ENCODE data around the gene ALOX5AP. TPM values are rescaled to one million over a fixed set of nuclear protein-coding genes. Genes with fewer than 3 reads are reported as not detected.
A peak's percentile ranks its signal among the peaks of the same experiment; 100 is the strongest.
"Not testable (repeated sequence)": the region's sequence is repeated elsewhere in the genome, so short reads cannot be mapped to it uniquely, and the experiment has no call there.

ALOX5AP gene
- total RNA-seq, 1 donor from 2014 or later: 3.1 TPM

DNA sequence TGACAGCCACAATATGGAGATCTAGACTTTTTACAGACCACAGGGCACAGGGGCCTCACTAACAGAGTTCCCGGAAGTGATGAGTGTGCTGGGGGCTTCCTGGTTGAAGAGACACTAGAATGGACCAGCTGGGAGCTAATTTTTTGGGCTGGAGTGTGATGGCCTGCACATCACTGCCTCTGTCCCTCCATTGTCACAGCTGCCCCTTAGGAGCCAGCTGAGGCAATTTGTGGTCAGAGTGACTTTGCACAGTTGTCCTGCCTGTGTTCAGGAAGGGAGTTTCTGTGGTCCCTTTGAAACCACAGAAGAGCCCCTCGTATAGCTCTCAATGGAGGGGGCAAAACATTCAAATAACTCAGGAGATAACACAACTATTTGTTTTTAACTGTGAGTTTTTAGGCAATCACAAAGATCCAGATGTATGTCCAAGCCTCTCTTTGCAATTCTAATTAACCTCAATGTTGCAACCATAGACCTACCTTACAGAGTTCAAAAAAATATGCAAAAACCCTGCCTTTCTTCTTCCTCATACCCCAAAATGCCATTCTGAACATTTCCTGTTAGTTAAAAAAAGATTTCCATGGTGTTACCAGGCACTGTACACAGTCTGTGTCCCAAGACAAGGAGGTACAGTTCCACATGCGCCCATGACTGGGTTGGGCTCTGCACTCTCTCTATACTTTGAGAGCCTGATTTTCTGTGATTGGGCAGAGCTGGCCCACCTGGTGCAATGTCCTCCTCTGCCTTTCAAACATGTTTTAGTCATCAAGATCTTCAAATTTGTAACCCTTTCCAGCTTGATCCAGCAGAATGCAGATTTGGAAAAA is 2.4 kb downstream of the ALOX5AP start:
- peak; percentile 30 for ATAC-seq

DNA sequence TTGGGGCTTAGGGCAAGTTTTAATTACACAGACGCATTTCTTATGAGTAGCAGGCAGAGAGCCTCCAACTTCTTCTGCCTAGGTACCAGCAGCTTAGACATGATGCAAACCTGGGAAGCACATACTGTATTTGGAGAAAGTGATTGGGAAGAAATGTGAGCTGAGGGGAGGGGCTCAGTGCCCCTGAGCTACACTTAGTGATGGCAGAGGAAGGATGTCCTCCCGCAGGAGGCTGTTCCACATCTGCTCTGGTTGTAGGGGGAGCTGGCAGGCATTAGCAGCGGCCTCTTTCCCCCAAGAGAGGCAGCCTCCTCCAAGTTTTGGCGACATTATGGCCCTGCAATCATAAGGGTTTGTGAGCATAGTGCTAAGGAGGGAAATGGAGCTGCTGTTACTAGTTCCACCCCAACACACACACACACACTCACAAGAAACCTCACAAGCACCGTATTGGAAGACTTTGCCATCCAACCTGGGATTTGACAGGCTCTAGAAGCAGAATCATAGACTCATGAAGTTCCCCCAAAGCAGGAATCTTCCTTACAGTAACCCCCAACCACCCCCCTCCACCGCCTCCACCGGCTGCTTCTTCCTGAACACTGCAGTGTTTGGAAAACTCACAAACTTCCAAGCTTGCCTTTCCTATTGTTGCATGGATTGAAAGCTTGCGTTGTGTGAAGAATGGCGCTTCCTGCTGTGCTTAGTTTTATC is 3.3 kb downstream of the ALOX5AP start:
- no peak for ATAC-seq

DNA sequence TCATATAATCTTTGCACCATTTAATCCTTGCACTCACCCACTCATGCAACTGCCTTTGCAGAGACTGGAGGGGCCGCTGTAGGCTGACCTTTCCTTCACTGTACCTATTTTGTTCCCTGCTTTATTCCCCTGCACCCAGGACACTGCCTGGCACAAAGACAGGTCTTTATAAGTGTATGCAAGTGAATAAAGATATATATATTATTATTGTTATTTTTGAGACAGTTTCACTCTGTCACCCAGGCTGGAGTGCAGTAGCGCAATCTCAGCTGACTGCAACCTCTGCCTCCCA is 3.8 kb downstream of the ALOX5AP start:
- no peak for ATAC-seq

DNA sequence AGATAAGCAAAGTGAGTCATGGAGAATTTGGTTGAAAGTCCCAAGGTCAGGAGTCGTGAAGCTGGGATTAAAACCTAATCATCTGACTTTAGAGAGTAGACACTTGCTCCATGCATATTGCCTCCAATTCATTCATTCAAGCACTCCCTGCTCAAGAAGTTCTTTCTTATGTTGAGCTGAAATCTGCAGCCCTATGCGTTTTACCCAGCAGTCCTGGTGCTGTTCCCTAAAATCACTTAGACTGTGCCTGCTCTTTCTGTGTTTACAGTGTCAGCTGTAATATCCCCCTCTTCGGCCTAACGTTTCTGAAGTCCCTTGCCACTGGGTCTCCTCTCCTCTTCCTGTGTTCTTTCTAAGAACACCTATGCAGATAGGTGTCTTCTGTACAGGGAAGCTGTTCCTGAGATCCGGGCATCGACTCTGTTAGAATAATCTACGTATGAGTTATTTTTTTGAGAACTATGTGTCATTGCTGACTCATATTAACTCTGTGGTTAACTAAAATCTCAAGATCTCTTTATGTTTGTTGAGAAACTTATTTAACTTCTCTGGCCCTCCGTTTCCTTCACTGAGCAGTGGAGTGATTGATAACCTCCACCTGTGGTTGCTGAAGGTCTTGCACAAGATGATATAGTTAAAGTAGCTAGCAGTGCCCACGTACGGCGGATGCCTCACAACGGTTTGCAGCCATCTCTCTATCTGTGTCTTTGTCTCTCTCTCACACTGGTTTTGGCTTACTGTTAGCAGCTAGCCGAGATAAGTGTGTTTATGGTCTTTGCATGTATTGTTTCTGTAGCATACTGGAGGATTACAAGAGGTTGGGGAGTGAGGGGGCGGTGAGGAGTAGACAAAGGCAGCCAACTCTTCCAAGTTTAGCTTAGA is 4.7 kb downstream of the ALOX5AP start:
- ATAC-seq: peak; percentile 54

DNA sequence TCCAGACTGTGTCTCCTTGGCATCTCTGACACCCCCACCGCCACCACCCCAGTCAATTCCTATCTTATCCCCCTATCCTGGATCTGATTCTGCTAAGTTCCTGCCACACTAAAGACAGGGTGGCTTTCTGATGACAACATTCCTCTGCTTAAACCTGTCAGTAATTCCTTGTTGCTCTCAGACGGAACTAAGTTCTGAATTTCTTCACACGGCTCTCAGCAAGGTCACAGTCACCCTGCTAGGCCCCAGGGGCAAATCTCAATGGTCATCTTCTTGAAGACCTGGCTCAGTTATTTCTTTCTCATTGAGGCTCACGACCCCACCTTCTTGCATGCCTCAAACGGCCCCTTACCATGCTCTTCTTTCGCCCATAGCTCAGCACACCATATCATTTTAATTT is 7.6 kb downstream of the ALOX5AP start:
- no peak for ATAC-seq

DNA sequence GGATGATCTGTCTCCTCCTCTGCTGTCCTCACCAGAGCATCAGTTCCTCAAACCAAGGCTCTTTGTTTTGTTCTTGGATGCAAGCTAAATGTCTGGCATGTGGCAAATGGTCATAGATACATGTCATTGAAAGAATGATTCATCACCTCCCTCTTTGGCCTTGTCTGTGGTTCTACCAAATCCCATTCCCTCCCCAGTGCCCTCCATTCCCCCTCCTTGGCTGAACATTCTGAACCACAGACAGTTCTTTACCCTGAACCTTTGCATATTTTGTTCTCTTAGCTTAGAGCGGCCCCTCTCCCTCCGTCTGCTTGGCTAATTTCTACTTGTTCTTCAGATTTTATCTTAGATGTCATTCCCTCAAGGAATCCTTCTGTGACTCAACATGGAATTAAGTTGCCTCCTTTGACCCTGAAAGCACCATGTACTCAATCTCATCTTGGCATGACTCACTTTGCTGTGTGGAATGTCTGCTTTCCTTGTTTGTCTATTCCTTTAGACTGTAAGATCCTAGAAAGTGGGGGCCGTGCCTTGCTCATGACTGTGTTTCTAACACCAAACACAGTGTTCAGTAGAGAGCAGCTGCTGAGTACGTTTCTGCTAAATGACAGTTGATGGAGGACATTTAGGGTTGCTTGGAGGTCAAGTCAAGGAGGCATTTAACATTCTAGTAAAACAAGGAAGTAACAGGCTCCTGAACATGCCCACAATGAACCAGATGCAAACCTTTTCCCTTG is 8.1 kb downstream of the ALOX5AP start:
- peak; percentile 56 for ATAC-seq

DNA sequence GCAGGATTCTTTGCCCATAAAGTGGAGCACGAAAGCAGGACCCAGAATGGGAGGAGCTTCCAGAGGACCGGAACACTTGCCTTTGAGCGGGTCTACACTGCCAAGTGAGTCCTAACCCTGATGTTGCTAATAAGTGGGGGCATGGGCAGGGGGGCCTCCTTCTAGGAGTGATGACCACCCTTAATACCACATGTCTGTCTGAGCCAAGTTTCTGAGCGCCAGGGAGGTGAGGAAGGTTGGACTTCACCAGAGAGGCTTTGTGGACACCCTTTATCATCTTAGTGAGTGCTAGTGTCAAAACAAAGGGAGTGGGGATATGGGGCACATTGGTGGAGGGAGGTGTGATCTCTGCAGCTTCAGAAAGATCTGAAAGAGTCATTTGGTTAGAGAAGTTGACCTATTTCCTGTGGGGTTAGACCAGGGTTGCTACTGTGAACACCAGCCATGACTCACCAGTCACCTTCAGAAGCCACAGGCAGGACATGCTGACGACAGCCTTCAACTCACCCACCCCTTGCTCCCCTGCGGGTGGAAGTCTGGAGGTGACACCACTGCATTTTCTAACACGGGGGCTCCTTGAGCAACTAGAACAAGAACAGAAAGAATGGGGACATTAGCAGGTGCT is 8.8 kb downstream of the ALOX5AP start:
- peak; percentile 80 for ATAC-seq

DNA sequence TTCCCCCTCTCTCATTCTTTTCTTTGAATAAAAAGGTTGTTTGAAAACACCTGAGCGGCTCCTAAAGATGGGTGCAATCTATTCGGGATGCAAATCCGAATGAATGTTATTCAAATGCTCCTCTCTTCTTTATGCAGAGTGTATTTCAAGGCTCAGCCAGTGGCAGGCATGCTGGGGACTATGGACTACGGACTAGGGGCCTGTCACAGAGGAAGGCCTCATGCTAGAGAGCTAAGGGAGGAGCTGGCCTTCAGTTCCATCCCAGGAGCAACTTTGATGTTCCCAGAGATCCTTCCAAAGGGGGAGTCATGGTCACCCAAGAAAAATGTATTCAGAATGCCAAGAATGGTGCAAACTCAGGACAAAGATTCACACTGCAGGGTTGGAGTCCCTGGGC is 9.3 kb downstream of the ALOX5AP start:
- ATAC-seq: no peak

DNA sequence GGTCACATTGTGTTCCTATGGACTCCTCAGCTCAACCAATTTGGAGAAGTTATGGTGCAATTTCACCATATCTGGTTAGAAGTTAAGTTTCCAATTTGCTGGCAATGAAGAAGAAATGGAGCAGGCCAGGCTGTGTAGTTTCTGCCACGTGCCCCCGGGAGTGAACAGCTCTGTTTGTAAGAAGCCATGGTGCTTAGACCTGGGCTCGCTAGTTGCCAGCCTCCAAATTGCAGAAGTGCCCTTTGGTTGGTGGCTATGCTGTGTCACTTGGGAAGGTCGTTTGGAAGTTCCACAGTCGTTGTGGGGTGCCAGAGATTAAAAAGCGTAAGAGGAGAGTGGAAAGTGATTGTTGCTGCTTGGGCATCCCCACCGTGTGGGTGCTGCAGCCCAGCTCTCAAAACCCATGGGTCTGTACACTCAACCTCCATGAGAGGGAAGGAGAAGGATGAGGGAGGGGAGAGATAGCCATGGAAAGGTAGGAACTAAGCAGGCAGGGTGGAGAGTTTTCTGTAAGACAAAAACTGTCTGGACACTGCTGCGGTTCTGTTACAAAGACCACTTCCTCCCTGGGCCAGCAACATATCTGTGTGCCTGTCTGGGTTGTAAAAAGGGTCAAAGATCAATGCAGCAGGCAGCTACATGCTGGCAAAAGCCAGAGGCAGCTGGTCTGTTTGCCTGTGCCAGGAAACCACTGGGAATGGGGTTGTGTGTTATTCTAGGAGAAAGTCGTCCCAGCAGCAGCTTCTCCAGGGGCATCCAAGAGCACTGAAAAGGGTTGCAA is 10.8 kb downstream of the ALOX5AP start:
- ATAC-seq: no peak

DNA sequence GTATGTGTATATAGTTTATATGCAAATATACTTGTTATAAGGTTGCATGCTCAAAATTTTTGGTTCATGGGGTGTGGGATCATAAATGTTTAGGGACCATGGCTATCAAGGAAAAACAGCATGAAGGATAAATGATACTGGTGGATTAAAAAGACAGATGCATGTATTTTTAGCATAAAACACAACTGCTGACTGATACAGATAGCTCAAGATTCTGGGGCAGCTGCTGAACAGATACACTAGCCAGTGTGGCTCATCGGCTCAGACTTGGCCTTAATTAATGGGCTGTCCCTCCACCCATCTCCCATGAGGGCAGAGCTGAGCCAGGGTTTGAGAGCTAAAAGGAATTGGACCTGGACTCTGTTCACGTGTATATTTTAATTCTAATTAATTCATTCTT is 11.4 kb downstream of the ALOX5AP start:
- no peak for ATAC-seq

DNA sequence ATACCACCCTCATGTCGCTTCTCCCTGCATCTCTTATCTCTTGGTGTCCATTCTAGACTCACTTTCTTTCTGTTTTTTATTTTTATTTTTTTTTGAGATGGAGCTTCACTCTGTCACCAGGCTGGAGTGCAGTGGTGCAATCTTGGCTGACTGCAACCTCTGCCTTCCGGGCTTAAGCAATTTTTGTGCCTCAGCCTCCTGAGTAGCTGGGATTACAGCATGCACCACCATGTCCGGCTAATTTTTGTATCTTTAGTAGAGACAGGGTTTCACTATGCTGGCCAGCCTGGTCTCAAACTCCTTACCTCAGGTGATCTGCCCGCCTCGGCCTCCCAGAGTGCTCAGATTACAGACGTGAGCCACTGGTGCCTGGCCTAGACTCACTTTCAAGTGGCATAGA is 12.5 kb downstream of the ALOX5AP start:
- ATAC-seq: not testable (repeated sequence)

DNA sequence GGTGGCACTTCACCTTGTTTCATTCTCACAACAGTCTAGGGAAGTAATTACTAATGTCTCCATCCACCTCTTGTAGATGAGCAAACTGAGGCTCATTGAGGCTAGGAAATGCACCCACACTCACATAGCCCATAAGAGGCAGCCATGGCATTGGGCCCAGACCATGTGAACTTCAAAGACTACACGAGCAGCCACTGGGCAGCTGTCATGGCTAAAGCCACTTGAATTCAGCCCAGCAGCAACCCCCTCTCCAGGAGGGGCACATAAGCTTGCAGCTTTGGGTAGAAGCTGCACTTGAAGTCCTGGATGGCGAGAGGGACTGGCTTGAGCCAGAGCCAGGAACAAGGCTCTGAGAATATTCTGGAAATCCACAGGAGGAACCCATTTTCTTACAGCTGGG is 13.4 kb downstream of the ALOX5AP start:
- no peak for ATAC-seq

DNA sequence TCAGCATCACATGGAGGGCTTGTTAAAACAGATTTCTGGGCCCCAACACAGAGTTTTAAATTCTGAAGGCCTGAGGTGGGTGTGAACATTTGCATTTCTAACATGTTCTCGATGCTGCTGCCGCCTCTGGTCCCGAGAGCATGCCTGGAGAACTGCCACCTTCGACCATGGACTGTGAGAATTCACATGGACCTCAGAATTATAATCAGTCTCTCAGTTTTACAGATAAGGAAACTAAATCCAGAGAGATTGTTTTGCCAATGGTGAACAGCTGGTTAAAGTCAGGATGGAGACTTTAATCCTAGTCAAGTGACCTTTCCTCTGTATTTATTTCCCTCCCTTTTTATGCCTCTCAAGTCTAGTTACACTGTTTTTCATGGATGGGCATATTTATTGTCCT is 14.7 kb downstream of the ALOX5AP start:
- ATAC-seq: no peak

DNA sequence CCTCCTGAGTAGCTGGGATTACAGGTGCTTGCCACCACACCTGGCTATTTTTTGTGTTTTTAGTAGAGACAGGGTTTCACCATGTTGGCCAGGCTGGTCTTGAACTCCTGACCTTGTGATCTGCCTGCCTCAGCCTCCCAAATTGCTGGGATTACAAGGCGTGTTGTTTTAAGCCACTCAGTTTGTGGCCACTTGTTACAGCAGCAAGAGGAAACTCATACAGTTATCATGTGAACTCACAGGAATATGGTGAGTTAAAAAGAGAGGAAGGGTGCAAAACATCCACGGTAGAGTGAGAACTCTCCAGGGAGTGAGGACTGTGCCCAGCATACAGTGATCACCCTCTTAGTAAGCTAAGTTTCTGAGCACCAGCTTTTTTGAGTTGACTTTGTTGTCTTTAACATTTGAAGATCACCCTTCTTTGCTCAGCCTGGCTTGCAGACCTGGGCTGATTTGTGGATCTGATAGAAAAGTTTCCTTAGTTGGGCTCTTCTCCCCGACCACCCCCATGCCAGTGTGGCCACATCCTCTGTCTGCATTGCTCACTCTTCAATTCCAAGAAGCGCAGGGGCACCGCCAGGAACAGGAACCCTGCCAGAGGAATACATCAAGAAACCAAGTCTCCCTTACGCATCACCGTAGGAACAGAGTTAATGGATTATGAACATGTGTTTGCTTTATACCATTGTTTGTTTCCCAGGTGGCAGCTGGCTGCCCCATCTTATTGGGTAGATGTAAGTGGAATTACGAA is 16.0 kb downstream of the ALOX5AP start:
- no peak for ATAC-seq

DNA sequence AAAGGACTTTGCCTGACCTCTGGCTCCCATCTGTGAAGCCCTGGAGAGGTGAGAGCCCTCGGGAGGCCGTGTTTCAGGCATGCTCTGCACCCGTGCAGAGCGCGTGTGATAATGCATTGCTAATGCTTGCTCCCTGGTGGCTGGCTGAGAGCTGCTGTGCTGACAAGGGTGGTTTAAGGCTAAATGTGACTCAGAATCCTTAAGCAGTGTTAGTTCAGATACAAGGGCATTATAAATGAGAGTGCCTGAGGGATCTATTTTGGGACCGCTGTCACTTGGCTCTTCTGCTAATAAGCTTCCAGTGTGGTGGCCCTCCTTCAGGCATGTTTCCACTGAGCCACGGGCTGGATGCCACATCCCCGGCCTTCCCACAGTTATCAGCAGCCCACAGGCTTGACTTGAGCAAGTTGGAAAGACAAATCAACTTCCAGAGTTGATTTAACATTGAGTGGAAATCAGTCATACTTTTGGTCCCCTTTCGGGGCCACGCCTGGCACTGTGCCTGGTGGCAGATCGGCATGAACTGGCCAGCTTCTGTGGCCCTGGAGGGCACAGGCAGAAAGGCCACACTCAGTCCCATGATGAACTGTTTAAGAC is 17.0 kb downstream of the ALOX5AP start:
- ATAC-seq: peak; percentile 57

DNA sequence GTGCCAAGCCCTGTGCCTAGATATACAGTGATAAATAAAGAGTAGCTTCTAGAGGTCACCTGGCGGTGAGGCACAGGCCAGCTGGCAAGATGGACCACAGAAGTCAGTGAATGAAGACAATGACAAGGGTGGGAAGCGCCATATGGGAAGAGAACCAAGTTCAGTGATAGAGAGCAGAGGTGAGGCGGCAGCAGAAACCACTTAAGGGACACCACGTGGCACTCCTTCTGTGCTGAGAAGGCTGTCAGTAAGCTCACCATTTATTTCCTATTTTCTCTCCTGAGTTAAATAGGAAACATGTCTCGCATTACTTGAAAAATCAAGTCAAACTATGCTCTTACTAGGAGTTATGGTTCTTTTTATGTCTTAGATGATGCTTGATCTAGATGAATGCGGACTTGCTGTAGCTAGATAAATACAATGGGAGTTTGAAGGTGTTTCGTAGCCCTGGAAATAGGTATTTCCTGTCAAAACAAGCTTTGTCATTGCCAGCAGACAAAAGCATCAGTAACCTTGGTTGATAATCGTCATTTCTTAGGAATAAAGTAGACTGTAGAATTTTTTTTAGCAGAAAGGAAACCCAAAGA is 17.8 kb downstream of the ALOX5AP start:
- ATAC-seq: no peak

DNA sequence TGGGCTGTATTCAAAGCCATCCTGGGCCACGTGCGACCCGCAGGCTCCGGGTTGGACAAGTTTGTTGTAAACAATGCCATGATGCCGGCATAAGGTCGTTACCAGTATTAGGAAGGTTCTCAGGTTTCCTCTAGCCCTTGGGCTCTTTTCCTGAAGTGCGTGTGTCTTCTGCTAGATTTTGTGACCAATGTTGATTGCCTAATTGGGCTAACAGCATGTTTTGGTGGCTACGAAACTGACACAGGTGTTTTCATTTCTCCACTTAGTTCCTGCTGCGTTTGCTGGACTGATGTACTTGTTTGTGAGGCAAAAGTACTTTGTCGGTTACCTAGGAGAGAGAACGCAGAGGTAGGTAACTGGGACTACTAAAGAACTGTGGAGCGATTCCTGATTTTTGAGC is 20.3 kb downstream of the ALOX5AP start:
- ATAC-seq: no peak

DNA sequence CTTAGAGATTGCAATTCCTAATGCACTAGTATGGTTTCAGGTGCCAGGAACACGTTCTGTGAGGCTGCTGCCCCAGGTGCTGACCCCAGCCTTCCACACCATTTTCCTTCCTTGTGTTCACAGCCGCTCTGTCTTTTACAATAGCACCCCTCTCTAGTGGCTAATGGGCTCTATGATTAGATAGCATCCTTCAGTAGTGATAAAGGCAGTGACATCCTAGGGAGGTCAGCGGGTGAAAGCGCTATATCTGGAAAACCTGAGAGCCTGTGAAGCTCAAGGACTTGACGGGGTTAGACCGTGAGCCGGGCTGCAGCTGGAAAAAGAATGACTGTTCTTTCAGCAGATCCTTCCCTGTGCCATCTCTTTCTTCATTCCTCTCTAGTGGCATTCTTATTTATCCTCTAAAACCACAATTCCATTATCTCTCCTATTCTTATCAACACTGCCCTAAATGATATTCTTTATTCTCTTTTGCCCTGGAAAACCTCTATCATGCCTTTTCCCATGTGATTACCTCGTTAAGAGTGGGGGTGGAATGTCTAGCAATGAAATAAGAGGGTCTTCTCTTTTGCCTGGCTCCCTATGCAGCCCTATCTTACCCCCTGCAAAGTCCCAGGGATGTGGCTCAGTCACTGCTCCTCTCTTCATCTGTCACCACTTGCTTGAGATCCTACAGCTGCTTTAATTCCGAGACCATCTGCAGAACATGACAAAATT is 21.8 kb downstream of the ALOX5AP start:
- no peak for ATAC-seq

DNA sequence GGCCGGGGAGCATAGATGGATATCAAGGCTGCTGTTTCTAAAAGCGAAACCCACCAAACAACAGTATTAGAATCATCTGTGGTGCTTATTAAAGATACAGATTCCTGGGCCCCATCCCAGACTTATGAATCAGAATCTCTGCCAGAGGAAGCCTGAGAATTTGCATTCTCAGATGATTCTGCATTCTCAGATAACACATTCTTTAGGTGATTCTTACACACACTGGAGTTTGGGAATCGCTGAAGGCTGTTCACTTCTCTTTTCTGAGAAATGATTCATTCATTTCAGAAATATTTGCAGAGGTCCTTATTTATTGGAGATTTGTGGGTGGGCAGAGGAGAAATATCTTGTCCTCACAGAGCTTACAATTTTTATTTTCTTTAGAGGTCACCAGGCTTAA is 24.4 kb downstream of the ALOX5AP start:
- ATAC-seq: no peak
